Lung (tissue), 12 donors: Measurements from ENCODE around the gene IQCE. TPM values are rescaled to one million over a fixed set of nuclear protein-coding genes. Genes with fewer than 3 reads are reported as not detected.

Source experiments
- ATAC-seq: fragments of 200-7000 bp; cut with Tn5 transposase; one replicate; pipeline ENCODE4 v1.9.1; 2020; ENCODE audit warnings: moderate number of reproducible peaks; ENCODE audit not compliant: insufficient read depth, low FRiP score
- DNase-seq, 3 donors: peaks; one replicate each; pipeline ENCODE4 v3.0.0-alpha.2; 2013 to 2017
- H3K27ac ChIP-seq, 2 donors: one replicate each; pipeline ENCODE4 v1.5.1; 2013; ENCODE audit warnings: mild to moderate bottlenecking in 2 of 2, moderate library complexity in 2 of 2, control low read depth in 1 of 2, inconsistent platforms in 1 of 2, low read depth in 1 of 2, low read length in 1 of 2
- H3K27me3 ChIP-seq, 3 donors: one replicate each; pipeline ENCODE4 v1.5.1; 2013; ENCODE audit warnings: low read length in 2 of 3; ENCODE audit not compliant: control insufficient read depth in 3 of 3, insufficient read depth in 3 of 3
- H3K36me3 ChIP-seq, 4 donors: one replicate each; pipeline ENCODE4 v1.5.1; 2013; ENCODE audit warnings: low read length in 4 of 4, mild to moderate bottlenecking in 1 of 4, moderate library complexity in 1 of 4; ENCODE audit not compliant: control insufficient read depth in 4 of 4, insufficient read depth in 4 of 4
- H3K4me1 ChIP-seq, 5 donors: one replicate each; pipeline ENCODE4 v1.5.1; 2013; ENCODE audit warnings: low read length in 5 of 5, mild to moderate bottlenecking in 2 of 5, moderate library complexity in 1 of 5; ENCODE audit not compliant: control insufficient read depth in 5 of 5, insufficient read depth in 5 of 5
- H3K4me3 ChIP-seq: one replicate; pipeline ENCODE4 v1.5.1; 2013; ENCODE audit warnings: mild to moderate bottlenecking, control low read depth, moderate library complexity
- H3K9ac ChIP-seq, 2 donors: one replicate each; pipeline ENCODE4 v1.5.1; 2013; ENCODE audit warnings: low read length in 2 of 2, control low read depth in 1 of 2; ENCODE audit not compliant: insufficient read depth in 1 of 2
- H3K9me3 ChIP-seq, 4 donors: one replicate each; pipeline ENCODE4 v1.5.1; 2013; ENCODE audit warnings: low read length in 3 of 4, mild to moderate bottlenecking in 1 of 4, moderate library complexity in 1 of 4; ENCODE audit not compliant: control insufficient read depth in 4 of 4, insufficient read depth in 3 of 4
- CTCF ChIP-seq: IDR thresholded peaks from 2 replicates; pipeline ENCODE4 v1.5.1; 2012; ENCODE audit warnings: mild to moderate bottlenecking; ENCODE audit errors: control extremely low read depth, extremely low read depth
- WGBS, 2 donors: extraction: QIAGEN DNeasy Blood & Tissue Kit; methylation state at CpG; one replicate each; pipeline ENCODE4 v1.1.7; 2013; 5-methylcytosine and 5-hydroxymethylcytosine counted together
- polyA plus RNA-seq, 2 donors: library from polyadenylated mRNA; stranded (reverse); fragments of 200-250 nt; gene quantifications; one replicate each; pipeline ENCODE4 v1.2.1, GENCODE V29; 2013
- total RNA-seq, 2 donors: library from RNA; depleted of rRNA in 1 of 2; stranded (reverse); fragments of >200 nt in 1 of 2; gene quantifications; one replicate each; pipeline ENCODE4 v1.2.1, GENCODE V29; 2014 to 2021
- donor health status: control.
- donor health status: control.
- donor health status: Bipolar disorder and iron deficiency.
- donor health status: healthy.
- donor health status: DM: yes; HTN: yes; CAD: no.

IQCE gene
- total and polyA plus RNA-seq, 4 donors, result 8.1 to 29.0 (median 16.0) TPM

GRCh38 chr7:2570021-2570420, 11.2 kb downstream of the IQCE start:
- H3K36me3 ChIP-seq, result peaks cover 0 to 16% (median 3%) of the 10 kb centered on the region in 4 donors
- WGBS, 2 donors, result 69 to 83% methylated on average over 16 of the region's 16 CpGs
- no peaks in the 10 kb centered on the region for H3K27me3 ChIP-seq
- no peak overlapping the region for H3K4me3 ChIP-seq
- peaks cover 0 to 17% (median 3%) of the 10 kb centered on the region in 5 donors for H3K4me1 ChIP-seq
- peaks cover 0 to 1% (median 0%) of the 10 kb centered on the region in 4 donors for H3K9me3 ChIP-seq
- H3K9ac ChIP-seq, result no peak overlapping the region
- DNase-seq, result no peak
- TF ChIP-seq CTCF, result no peak
- H3K27ac ChIP-seq, result no peak overlapping the region
- ATAC-seq, result no peak

GRCh38 chr7:2571409-2571808, 12.6 kb downstream of the IQCE start:
- DNase-seq (no peak), ATAC-seq (no peak)
- 92 to 96% methylated on average over 15 of the region's 15 CpGs for WGBS, 2 donors
- Histone ChIP-seq H3K9me3 (no peaks in the 10 kb centered on the region), H3K9ac (no peak overlapping the region), H3K4me3 (no peak overlapping the region), H3K27ac (no peak overlapping the region), H3K27me3 (no peaks in the 10 kb centered on the region), H3K36me3 (peaks cover 0 to 20% (median 7%) of the 10 kb centered on the region in 4 donors), H3K4me1 (peaks cover 0 to 13% (median 3%) of the 10 kb centered on the region in 5 donors)
- TF ChIP-seq CTCF, result no peak

- H3K27me3 ChIP-seq, result no peaks in the 10 kb centered on the region
- H3K4me3 ChIP-seq, result no peak overlapping the region
- H3K9ac ChIP-seq, result no peak overlapping the region
- no peak overlapping the region for H3K27ac ChIP-seq
- H3K4me1 ChIP-seq, result peaks cover 0 to 7% (median 3%) of the 10 kb centered on the region in 5 donors
- TF ChIP-seq CTCF, result no peak
- no peak for ATAC-seq
- 91% methylated on average over 22 of the region's 22 CpGs for WGBS, 2 donors
- no peak for DNase-seq
- H3K36me3 ChIP-seq, result peaks cover 0 to 23% (median 7%) of the 10 kb centered on the region in 4 donors
- no peaks in the 10 kb centered on the region for H3K9me3 ChIP-seq
Observed at GRCh38 chr7:2572101-2572842, 13.5 kb downstream of the IQCE start.
